ENCODE measurements around the gene CRYGA.

- TF ChIP-seq CTCF (optimal IDR thresholded peaks at IDR 0.05 in 1 of 3, IDR thresholded peaks at IDR 0.05 in 1 of 3, conservative IDR thresholded peaks at IDR 0.05 in 1 of 3; ENCODE audit: extremely low read depth in 1 of 3, insufficient read depth in 2 of 3, low read length in 3 of 3) (peak in 2 of 3 experiments; percentile 23 to 36), EZH2 (IDR thresholded peaks at IDR 0.05; ENCODE audit: low read length) (no peak)
These were observed 14.6 kb downstream of the CRYGA start for GRCh38 chr2:208148803-208149202.

All from keratinocyte (primary cell).